SIG-M5 (cell line): ENCODE measurements around the gene OR2A42.
"Not testable (repeated sequence)": the region's sequence is repeated elsewhere in the genome, so short reads cannot be mapped to it uniquely, and the experiment has no call there.

ENCODE experiments used
- DNase-seq: peaks from one replicate; lab custom pipeline; 2025; lab: John Stamatoyannopoulos, UW

The OR2A42 gene

GRCh38 chr7:144239365-144239764 is at the start of gene OR2A42:
Gene OR2A42, minus strand, starts transcription at chr7:144239605. Its CDS starts 6,762 bp downstream, at chr7:144232843.
- not testable (repeated sequence) for DNase-seq

GRCh38 chr7:144287171-144287784 is 47.9 kb upstream of the OR2A42 start:
- not testable (repeated sequence) for DNase-seq

- not testable (repeated sequence) for DNase-seq
Measured at GRCh38 chr7:144283716-144284115, 44.3 kb upstream of the OR2A42 start.

- DNase-seq: not testable (repeated sequence)
Measured at GRCh38 chr7:144282490-144282889, 43.1 kb upstream of the OR2A42 start.

- DNase-seq: not testable (repeated sequence)
Measured at GRCh38 chr7:144281981-144282380, 42.6 kb upstream of the OR2A42 start.

- DNase-seq: not testable (repeated sequence)
Measured at GRCh38 chr7:144280010-144280409, 40.6 kb upstream of the OR2A42 start.

- not testable (repeated sequence) for DNase-seq
Measured at GRCh38 chr7:144275281-144275680, 35.9 kb upstream of the OR2A42 start.

- not testable (repeated sequence) for DNase-seq
Measured at GRCh38 chr7:144269188-144269587, 29.8 kb upstream of the OR2A42 start, which contains the start of gene CTAGE8. Gene CTAGE8, minus strand, starts transcription at chr7:144269288. Its CDS starts 38 bp downstream, at chr7:144269250.

GRCh38 chr7:144264692-144265091 is 25.3 kb upstream of the OR2A42 start, which contains the start of gene OR2A7:
Gene OR2A7, minus strand, starts transcription at chr7:144264792. Its CDS starts 5,164 bp downstream, at chr7:144259628.
- not testable (repeated sequence) for DNase-seq

- DNase-seq: not testable (repeated sequence)
Measured at GRCh38 chr7:144262128-144262527, 22.7 kb upstream of the OR2A42 start.

GRCh38 chr7:144259067-144259466 is 19.7 kb upstream of the OR2A42 start:
- DNase-seq: not testable (repeated sequence)

GRCh38 chr7:144256112-144256511 is 16.7 kb upstream of the OR2A42 start:
- DNase-seq: no peak

- no peak for DNase-seq
Measured at GRCh38 chr7:144255471-144255897, 16.1 kb upstream of the OR2A42 start.

GRCh38 chr7:144252307-144252706 is 12.9 kb upstream of the OR2A42 start:
- DNase-seq: not testable (repeated sequence)

GRCh38 chr7:144247674-144248330 is 8.4 kb upstream of the OR2A42 start:
- not testable (repeated sequence) for DNase-seq

- DNase-seq: not testable (repeated sequence)
Measured at GRCh38 chr7:144246967-144247366, 7.6 kb upstream of the OR2A42 start.

GRCh38 chr7:144245372-144245771 is 6.0 kb upstream of the OR2A42 start:
- DNase-seq: not testable (repeated sequence)

GRCh38 chr7:144238530-144239082 is 799 bp downstream of the OR2A42 start:
- DNase-seq: not testable (repeated sequence)

- not testable (repeated sequence) for DNase-seq
Measured at GRCh38 chr7:144233039-144233438, 6.4 kb downstream of the OR2A42 start.

GRCh38 chr7:144231027-144231426 is 8.4 kb downstream of the OR2A42 start:
- DNase-seq: not testable (repeated sequence)

- not testable (repeated sequence) for DNase-seq
Measured at GRCh38 chr7:144228810-144229209, 10.6 kb downstream of the OR2A42 start.

- DNase-seq: not testable (repeated sequence)
Measured at GRCh38 chr7:144226866-144227265, 12.5 kb downstream of the OR2A42 start.

- not testable (repeated sequence) for DNase-seq
Measured at GRCh38 chr7:144223675-144224074, 15.7 kb downstream of the OR2A42 start.
